IMR-90 (cell line): Measurements from ENCODE around the gene FLVCR1.

Source experiments
- CEBPB ChIP-seq: IDR thresholded peaks from 2 replicates; pipeline ENCODE4 v1.6.1; 2012; ENCODE audit warnings: low read depth, low read length, improper control_type of control experiment
- CHD1 ChIP-seq: IDR thresholded peaks from 2 replicates; pipeline ENCODE4 v1.6.1; 2012; ENCODE audit warnings: low read depth, low read length, improper control_type of control experiment
- ELK1 ChIP-seq: fragments of 150-350 bp; IDR thresholded peaks from 2 replicates; pipeline ENCODE4 v1.6.1; 2016; ENCODE audit warnings: low read depth, mild to moderate bottlenecking, low read length, moderate library complexity, borderline replicate concordance
- FOS ChIP-seq: fragments of 150-350 bp; IDR thresholded peaks from 2 replicates; pipeline ENCODE4 v1.6.1; 2016; ENCODE audit warnings: low read depth, low read length
- MAFK ChIP-seq: IDR thresholded peaks from 2 replicates; pipeline ENCODE4 v1.6.1; 2012; ENCODE audit warnings: low read depth, low read length, improper control_type of control experiment
- MXI1 ChIP-seq: IDR thresholded peaks from 2 replicates; pipeline ENCODE4 v1.6.1; 2012; ENCODE audit warnings: low read depth, mild to moderate bottlenecking, low read length, moderate library complexity, borderline replicate concordance
- NFE2L2 ChIP-seq: fragments of 150-350 bp; IDR thresholded peaks from 2 replicates; pipeline ENCODE4 v1.6.1; 2016; ENCODE audit warnings: low read depth, mild to moderate bottlenecking, low read length
- POLR2A ChIP-seq: IDR thresholded peaks from 2 replicates; pipeline ENCODE4 v1.6.1; 2012; ENCODE audit warnings: mild to moderate bottlenecking, low read depth, low read length
- SMC3 ChIP-seq: fragments of 150-350 bp; IDR thresholded peaks from 2 replicates; pipeline ENCODE4 v1.6.1; 2016; ENCODE audit warnings: low read depth, mild to moderate bottlenecking, antibody characterized with exemption, low read length, moderate library complexity
- USF2 ChIP-seq: fragments of 150-350 bp; IDR thresholded peaks from 2 replicates; pipeline ENCODE4 v1.6.1; 2017; ENCODE audit warnings: mild to moderate bottlenecking, antibody characterized with exemption, low read length, low read depth
- TF ChIP-seq, protein P1 (sequence below): conservative IDR thresholded peaks from 2 replicates; pipeline ENCODE4 v1.5.1; 2012; ENCODE audit warnings: mild to moderate bottlenecking, low read depth, low read length, improper control_type of control experiment

DNA sequence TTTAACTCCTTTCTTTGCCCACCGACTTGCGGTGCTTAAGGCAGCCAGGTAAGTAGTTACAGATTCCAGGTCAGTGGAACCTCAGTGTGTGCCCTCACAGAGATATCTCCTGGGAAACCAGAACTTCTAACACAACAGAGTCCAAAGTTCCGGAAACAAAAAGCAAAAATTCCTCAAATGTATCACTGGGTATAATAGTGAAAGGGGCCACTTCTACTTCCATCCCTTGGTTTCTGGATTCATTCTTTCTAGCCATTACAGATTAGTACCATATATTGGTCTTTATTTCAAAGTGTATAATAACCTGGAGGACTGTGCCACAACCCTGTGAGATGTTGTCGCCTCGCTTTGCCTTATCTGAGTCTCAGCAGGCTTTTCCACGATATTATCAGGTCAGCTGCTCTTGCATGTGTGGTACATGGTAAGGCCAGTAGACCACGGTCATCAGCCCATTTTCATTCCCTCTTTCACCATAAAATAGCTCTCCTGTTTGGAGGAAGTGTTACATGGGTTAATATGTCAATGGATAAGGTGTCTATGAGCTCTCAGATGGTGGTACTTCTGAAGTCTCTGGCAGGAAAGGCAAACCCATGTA lies 77.4 kb downstream of the FLVCR1 start:
- TF ChIP-seq, protein P1, sequence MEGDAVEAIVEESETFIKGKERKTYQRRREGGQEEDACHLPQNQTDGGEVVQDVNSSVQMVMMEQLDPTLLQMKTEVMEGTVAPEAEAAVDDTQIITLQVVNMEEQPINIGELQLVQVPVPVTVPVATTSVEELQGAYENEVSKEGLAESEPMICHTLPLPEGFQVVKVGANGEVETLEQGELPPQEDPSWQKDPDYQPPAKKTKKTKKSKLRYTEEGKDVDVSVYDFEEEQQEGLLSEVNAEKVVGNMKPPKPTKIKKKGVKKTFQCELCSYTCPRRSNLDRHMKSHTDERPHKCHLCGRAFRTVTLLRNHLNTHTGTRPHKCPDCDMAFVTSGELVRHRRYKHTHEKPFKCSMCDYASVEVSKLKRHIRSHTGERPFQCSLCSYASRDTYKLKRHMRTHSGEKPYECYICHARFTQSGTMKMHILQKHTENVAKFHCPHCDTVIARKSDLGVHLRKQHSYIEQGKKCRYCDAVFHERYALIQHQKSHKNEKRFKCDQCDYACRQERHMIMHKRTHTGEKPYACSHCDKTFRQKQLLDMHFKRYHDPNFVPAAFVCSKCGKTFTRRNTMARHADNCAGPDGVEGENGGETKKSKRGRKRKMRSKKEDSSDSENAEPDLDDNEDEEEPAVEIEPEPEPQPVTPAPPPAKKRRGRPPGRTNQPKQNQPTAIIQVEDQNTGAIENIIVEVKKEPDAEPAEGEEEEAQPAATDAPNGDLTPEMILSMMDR, result no peak
- TF ChIP-seq NFE2L2 (no peak), CEBPB (no peak), POLR2A (no peak), ELK1 (no peak), SMC3 (no peak), FOS (no peak), CHD1 (no peak), MXI1 (no peak), USF2 (no peak), MAFK (no peak)
